AG08395 (cell line): ENCODE results near the gene URB1.
"Not testable (repeated sequence)": the region's sequence is repeated elsewhere in the genome, so short reads cannot be mapped to it uniquely, and the experiment has no call there.

Experiments used
- DNase-seq: peaks from one replicate; pipeline ENCODE4 v3.0.0; 2012; ENCODE audit warnings: mixed read lengths, low spot score

The URB1 gene

GRCh38 chr21:32372755-32373154, 20.1 kb downstream of the URB1 start:
- no peak for DNase-seq

DNA sequence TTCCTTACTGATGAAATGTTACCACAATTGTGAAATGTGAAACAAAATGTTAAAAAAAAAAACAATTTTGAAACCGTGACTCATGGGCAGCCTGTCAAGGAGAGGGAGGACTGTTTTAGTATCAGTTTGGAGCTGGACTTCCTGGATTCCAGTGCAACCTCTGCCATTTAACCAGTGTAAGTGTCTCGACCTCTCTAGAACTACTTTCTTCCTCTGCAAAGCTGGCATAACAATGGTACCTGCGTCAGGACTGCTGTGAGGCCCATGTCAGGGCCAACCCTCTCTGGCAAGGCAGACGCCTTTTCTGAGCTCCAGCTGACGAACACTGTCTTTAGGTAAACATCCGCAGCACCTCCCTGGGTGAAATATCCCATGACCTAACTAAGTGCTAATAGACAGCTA, 20.9 kb downstream of the URB1 start:
- DNase-seq = peak; percentile 82

GRCh38 chr21:32370998-32371766, 21.6 kb downstream of the URB1 start:
- DNase-seq = no peak

- not testable (repeated sequence) for DNase-seq
These were observed 23.9 kb downstream of the URB1 start for GRCh38 chr21:32368961-32369360.

DNA sequence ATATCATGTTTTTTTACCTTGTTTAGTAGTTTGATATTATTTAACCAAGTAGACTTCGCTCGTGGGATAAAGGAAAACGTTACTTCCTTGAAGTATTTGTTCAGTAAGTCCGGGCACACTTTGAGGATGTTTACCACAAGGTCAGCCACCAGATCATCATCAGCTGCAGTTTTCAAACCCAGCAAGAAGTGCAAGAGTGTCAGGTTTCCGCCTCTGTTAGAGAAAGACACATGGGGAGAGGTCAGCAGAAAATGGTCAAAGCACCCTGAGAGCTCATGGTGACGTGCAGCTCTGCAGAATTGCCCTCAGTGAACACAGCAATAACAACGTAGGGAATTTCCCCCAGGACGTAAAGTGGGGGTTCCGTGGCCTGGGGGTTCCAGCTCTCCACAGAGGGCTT, 24.4 kb downstream of the URB1 start:
- DNase-seq = no peak

GRCh38 chr21:32367158-32367557, 25.7 kb downstream of the URB1 start:
- no peak for DNase-seq

GRCh38 chr21:32366191-32366590, 26.6 kb downstream of the URB1 start:
- DNase-seq = no peak

- DNase-seq = no peak
These were observed 28.0 kb downstream of the URB1 start for GRCh38 chr21:32364796-32365195.

- DNase-seq = no peak
These were observed 28.4 kb downstream of the URB1 start for GRCh38 chr21:32364387-32364786.

GRCh38 chr21:32360401-32360975, 32.3 kb downstream of the URB1 start:
- no peak for DNase-seq

DNA sequence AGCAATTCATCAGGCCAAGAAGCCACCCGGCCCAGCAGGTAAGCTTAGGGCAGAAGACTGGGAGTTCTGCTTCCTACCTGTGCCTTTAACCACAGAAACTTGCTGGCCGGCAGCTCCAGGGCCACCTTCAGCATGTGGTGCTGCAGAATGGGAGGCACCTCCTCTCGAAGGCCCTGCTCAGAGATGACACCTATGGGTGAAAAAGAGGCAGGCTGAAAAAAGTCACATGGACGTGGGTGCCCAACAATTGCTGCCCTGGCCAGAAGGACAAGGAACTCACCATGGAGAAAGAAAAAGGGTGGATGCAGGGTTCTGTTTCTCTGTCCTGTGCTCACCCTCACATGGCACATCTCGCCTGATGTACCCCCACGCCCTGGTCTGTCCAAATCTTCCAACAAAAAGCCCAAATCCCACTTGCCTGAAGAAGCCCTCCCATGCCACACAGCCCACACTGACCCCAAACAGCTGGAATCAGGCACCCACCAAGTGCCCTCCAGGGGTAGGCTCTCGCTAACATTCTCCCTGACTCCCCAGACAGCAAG, 33.0 kb downstream of the URB1 start:
- peak; percentile 31 for DNase-seq

GRCh38 chr21:32356874-32357395, 35.9 kb downstream of the URB1 start:
- DNase-seq = no peak

- no peak for DNase-seq
These were observed 39.7 kb downstream of the URB1 start for GRCh38 chr21:32353002-32353711.

- DNase-seq = no peak
These were observed 40.3 kb downstream of the URB1 start for GRCh38 chr21:32352526-32352925.

DNA sequence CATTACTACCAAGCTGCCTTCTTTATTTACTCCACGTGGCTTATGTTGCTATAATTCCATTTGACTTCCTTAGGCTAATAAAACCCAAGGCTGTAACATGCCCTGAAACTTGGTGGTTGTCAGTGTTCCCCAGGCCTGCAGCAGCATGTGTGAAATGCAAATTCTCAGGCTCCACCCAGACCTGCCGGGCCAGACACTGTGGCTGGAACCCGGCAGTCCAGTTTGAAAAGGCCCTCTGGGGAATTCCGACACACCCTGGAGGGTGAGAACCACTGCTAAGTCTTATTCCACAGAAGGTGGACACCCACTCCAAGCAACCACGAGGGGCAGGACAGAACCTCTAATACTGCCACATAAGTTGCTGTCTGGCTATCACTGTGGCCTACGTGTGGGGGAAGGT, 41.4 kb downstream of the URB1 start:
- DNase-seq = no peak

GRCh38 chr21:32350981-32351380, 41.8 kb downstream of the URB1 start:
- no peak for DNase-seq

DNA sequence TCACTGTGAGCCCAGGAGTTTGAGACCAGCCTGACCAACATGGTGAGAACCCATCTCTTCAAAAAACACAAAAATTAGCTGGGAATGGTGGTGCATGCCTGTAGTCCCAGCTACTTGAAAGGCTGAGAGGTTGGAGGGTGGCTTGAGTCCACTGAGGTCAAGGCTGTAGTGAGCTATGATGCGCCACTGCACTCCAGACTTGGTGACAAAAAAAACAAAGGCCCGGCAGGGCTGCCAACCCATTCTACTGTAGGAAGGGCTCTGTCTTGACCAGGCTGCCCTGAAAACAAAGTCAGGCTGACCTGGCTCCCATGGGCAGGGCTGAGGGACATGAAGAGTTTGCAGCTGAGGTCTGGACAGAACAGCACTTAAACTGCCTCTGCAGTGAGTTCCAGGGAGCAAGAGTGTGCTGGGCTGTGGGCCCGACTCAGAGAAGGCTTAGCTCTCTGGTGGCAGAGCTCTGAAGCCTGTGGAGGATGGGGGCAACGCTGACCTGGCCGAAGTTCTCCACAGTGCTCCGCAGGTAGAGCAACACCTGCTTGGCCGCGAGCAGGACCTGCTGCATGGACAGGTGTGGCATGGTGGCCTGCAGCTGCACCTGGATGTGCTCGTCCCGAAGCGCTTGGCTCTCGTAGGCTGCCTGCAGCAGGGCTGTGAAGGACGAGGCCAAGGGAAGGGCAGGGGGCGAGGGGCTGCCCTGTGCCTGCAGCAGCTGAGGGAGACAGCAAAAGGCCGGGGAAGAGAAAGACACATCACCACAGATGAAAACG, 42.4 kb downstream of the URB1 start:
- DNase-seq = no peak

DNA sequence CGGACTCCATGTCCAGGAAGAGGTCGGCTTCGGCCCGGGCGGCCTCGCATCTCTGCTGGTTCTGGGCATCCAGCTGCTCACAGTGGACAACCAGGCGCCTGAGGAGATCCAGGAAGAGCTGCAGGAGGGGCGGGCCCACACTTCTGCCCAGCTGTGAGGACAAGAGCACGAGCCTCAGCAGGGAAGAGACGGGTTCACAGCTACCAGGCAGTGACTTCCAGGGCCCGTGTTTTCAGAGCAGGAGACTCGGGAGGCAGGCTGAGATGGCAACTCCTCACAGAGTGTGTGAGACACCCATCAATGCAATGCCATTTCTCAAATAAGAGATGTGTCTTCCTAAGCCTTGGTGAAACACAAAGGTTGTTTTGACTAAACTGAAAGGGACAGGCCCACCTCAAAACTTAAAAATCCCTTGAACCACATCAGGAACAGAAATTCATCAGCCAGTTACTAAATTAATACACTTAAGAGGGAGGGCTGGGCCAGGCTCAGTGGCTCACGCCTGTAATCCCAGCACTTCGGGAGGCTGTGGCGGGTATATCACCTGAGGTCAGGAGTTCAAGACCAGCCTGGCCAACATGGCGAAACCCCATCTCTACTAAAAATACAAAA, 43.4 kb downstream of the URB1 start:
- no peak for DNase-seq

DNA sequence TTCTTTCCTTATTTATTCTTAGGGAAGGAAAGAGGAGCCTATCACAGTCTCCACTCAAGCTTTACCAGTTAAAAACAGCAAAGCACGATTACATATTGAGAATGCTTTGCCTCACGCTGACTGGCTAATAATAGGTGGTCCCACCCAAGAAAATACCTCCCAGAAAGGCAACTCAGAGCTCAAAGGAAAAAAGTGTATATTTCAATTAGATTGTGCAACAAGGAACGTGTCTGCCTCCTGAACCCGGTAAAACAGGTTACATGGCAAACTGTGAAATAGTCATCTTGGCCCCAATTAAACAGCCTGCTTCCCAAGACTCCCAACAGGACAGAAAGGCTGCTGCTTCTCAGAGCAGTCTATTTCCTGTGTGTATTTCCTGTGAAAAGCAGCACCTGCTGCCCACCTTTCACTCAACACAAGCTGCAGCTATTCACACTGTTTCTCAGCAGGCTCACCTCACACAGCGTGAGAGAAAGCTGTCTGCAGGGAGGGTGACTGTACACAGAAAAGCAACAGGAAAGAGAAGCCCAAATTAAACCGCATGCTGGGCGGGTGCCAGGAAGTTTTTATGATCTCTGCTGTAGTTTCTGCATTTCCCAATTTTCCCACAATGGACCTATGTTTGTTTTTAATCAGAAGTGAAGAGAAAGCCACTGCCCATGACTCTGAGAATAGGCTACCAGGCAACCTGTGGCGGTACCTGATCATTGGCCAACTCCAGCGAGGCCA, 44.0 kb downstream of the URB1 start:
- DNase-seq = no peak

DNA sequence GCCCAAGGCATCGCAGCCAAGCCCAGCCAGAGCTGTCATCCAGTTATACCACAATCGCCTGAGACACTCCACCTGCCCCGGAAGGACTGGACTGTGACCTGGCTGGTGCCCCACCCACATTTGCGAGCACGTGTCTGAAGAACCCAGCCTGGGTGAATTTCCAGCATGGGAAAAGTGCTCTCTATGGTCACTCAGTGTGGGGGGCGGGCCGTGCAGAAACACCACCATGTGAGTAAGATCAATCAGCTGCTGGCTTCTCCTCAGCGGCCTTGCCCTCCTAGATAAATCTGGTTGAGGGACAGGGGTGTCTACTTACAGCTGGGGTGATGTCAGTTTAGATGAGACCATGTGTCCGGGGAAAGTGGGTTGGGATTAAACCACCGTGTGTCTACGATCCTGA, 44.8 kb downstream of the URB1 start:
- DNase-seq = no peak

DNA sequence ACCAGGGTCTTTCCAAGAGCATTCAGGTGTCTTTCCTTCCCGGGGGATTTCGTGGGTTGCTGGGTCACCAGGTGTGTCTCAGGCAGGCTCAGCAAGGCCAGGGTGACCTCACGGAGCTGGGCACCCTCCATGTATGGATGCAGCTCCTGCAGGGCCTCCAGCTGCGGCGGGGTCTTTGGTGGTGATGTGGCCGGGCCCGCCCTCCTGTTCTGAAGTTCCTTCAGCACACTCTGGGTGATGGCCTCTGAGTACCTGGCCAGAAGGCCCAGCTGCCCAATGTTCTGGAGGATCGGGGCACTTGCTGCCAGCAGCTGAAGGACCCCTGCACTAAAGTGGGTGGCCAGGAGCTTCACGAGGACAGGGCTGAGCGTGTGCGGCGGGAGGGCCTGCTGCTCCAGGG, 45.5 kb downstream of the URB1 start:
- DNase-seq = no peak
